Dedifferentiated amniotic fluid mesenchymal stem cell (primary cell): ENCODE results near the gene SNF8.

Source experiments
- DNase-seq: peaks from one replicate; pipeline ENCODE4 v3.0.0-alpha.2; 2016; ENCODE audit errors: extremely low spot score

The SNF8 gene

DNA sequence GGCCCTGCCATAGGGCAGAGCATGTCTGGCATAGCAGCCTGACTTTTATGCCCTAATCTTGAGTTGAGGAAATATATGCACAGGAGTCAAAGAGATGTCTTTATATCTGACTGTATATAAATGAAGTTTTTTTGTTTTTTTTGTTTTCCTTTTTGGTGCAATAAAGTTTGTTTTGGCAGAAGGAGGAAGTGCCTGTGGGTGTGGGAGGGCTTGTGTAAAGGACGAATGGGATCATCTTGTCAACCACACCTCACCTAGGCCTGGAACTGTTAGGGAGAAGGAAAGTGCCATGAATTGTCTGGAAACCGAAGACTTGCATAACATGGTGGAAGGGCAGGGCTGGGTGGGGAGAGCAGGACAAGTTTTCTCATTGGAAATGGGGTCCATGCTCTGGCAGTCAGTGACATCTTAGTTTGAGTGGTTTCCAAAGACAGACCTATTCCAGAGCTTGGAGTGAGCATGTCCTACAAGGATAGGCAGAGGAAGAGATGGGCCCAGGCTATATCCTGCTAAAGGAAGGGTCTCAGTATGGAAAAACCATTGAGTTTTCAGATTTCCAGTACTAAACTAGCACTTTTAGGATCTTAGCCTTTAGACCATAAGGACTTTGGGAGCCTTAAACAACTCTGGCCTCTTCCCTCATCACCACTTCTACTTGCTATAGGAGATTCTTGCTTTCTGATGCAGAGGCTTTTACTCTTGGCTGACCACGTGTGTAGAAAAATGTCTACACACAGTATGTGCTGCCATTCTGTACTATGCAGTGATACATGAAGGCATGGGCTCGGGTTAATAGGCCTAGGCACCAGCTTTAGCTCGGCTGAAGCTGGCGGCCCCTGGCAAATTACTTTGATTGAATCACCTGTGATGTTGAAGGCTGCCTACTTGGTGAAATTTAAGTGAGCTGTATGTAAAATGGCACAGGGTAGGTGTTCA is 15.5 kb downstream of the SNF8 start:
- no peak for DNase-seq

GRCh38 chr17:48927978-48928745 is 16.5 kb downstream of the SNF8 start:
- DNase-seq = no peak

GRCh38 chr17:48925991-48926342 is 18.7 kb downstream of the SNF8 start:
- DNase-seq = no peak

GRCh38 chr17:48925251-48925990 is 19.2 kb downstream of the SNF8 start:
- no peak for DNase-seq

GRCh38 chr17:48915459-48916282 is 29.0 kb downstream of the SNF8 start:
- peak; percentile 91 for DNase-seq

GRCh38 chr17:48912476-48912875 is 32.2 kb downstream of the SNF8 start:
- no peak for DNase-seq

DNA sequence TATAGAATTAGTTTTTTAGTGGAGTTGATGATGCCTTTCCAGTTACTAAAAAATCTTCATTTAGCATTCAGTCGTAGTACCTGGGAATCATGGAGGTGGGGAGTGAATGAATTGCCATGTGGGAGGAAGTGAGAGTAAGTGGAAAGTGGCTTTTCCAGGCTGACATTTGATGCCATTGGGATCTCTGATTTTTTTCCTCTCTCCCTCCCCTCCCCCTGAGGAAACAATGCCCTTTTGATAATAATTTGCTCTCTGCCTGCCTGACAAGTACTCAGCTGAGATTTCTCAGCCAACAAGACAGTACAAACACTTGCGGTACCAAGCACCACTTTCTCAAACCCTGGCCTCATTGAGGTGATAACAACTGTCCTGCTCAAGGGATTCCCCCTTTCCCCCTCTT is 34.3 kb downstream of the SNF8 start:
- no peak for DNase-seq

DNA sequence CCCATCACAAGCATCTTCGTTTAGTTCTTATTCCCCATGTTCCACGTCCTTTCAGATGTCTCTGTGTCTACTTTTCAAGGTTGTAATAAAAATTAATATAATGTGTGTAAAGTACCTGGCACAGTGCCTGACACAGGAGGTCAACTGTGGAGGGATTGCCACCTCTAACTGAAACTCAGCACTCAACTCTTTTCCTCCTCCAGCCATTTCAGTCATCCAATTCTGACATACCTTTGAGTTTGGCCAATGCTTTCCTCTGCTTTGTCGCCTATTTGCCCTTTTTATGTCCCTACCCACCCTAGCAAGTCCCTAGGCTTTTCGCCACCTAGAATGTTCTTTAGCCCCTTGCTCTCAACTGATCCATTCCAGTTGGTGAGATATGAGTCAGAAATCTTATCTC is 34.9 kb downstream of the SNF8 start:
- no peak for DNase-seq

DNA sequence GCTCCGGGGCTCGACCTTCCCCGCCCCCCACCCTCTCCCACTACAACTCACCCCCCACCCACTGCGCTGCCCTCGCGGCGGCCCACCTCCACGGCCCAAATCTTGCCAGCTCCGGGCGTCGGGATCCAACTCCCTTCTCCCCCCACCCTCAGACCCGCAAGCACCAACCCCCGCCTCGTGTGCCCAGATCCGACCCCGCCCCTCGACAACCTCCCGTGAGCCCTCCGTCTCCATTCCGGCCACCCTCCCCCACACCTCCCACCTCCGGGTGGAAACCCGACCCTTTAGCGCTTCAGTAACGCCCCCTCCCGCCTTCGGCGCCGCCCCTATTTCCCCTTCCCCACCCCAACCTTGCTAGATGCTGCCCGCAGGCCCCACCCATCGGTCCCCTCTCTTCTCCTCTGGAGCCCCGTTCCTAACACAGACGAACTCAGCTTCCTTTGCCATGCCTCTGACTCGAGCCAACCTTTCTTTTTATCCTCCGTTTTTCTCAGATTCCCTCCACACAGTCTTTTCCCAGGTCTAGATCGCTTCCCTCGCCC is 35.7 kb downstream of the SNF8 start:
- peak; percentile 70 for DNase-seq

- peak; percentile 86 for DNase-seq
Observed at GRCh38 chr17:48908047-48908843, 36.4 kb downstream of the SNF8 start, which contains the start of gene UBE2Z. TSS of gene UBE2Z (plus strand) at chr17:48908407. CDS start at chr17:48908504, 97 bp downstream.

- DNase-seq = peak; percentile 54
Observed at GRCh38 chr17:48907713-48908046, 37.0 kb downstream of the SNF8 start.

GRCh38 chr17:48905987-48906515 is 38.6 kb downstream of the SNF8 start:
- DNase-seq = no peak

DNA sequence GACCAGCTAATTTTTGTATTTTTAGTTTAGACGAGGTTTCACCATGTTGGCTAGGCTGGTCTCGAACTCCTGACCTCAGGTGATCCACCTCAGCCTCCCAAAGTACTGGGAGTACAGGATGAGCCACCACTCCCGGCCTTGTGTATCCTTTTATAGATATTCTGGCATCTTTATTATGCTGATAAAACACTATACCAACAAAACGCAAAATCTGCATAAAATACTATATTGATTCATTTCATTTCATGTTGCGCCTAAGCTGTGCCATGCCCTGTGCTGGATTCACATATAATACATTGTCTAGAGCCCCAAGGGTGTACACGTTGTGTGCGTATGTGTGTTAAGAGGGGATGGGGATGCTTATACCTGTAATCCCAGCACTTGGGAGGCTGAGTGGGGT is 40.2 kb downstream of the SNF8 start:
- DNase-seq = no peak

DNA sequence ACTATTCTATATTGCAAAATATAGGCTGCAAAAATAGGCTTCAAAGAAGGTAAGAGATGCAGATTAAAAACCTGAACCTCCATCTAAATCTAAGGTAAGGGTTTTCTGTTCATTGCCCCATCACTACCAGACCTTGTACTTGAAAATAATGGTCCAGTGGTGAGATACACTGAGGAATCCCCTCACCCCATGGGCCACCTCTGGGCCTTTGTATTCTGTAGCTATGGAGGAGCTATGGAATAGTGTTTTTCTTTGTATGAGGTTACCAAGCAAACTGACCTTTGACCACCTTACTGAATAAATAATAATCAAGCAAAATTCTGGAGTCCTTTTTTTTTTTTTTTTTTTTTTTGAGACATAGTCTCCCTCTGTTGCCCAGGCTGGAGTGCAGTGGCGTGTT is 41.2 kb downstream of the SNF8 start:
- no peak for DNase-seq

DNA sequence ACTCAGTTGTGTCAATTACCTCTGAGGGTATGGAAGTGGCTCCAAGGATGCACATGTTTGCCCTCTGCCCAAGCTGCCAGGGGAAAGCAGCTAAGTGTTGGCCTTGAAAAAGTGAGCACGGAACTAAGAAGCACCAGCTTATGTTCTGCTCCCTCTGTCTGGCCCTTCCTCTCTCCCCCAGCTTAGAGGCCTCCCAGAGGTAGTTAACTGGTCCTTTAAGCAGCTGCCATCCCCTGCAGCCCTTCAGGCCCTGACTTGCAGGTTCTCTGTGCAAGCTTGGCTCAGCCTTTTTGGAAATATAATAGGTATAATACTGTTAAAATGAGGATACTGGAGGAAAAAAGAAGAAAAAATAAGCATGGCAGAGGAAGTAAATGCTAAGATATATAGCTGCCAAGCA is 43.4 kb downstream of the SNF8 start:
- no peak for DNase-seq

DNA sequence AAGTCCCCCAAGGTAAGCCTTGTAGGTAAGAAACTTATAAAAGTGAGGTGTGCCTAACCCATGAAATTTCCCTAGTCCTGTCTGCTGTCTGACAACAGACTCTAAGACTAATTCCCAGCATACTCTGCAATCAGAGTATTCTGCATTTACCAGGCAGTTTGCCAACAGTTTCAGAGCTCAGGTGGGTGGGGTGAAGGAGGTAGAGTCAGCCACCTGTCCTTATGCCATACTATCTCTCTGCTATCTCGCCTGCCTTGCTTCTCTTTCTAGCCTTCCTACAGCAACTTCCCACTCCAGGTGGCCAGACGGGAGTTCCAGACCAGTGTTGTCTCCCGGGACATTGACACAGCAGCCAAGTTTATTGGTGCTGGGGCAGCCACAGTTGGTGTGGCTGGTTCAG is 49.8 kb downstream of the SNF8 start:
- DNase-seq = no peak

GRCh38 chr17:48893646-48894508 is 50.8 kb downstream of the SNF8 start:
- DNase-seq = no peak

DNA sequence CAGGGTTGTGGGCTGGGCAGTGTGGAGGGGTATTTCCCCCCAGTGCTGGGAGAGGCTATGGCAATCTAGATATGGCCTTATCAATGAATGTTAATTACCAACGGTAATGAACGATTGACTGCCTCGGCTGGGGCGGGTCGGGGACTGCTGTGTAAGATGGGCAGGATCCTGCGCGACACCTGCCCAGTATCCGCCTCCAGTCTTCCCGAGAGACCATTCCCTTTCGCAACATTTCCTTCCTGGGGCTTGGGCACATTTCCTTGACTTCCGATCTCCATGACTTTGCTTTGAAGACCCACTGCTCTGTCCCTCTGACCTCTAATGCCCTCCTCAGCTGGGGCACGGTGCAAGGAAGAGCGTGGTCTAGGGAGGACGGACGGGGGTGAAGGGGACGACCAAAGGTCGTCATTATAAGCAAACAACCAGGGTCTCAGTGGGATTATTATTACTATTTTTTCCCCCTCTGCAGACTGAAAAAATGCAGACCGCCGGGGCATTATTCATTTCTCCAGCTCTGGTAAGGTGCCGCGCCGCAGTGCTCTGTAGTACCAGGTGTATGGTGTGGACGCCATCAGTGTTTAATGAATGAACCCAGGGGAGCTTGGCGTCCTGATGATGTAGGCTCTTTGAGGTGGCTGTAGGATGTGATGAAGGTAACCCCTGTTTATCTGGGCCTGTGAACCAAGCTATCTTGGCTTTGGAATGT is 51.5 kb downstream of the SNF8 start:
- DNase-seq = no peak
